Kidney glomerular epithelial cell (primary cell): ENCODE data around the gene FBN1.
A peak's percentile ranks its signal among the peaks of the same experiment; 100 is the strongest.

Experiments
- DNase-seq: peaks from one replicate; lab custom pipeline; 2025; lab: John Stamatoyannopoulos, UW

The FBN1 gene

GRCh38 chr15:48514103-48514816, 131.2 kb downstream of the FBN1 start:
- DNase-seq: no peak

DNA sequence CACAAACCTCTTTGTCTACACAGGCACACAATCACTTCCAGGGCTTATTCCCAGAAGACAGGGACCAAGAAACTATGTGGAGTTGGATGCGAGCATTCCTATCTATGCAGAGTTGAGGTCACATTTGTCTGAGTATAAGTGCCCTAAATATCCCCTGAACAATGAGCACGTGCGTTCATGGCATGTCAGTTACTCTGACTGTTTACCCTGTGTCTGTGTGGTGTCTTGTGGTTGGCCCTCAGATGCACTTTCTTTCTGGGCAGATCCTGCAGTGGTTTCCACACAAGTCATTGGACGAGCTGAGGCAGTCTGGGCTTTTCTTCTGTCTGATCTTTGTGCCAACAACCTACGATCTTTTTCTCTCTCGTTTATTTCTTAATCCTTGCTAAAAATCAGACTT, 134.5 kb downstream of the FBN1 start:
- DNase-seq: no peak

DNA sequence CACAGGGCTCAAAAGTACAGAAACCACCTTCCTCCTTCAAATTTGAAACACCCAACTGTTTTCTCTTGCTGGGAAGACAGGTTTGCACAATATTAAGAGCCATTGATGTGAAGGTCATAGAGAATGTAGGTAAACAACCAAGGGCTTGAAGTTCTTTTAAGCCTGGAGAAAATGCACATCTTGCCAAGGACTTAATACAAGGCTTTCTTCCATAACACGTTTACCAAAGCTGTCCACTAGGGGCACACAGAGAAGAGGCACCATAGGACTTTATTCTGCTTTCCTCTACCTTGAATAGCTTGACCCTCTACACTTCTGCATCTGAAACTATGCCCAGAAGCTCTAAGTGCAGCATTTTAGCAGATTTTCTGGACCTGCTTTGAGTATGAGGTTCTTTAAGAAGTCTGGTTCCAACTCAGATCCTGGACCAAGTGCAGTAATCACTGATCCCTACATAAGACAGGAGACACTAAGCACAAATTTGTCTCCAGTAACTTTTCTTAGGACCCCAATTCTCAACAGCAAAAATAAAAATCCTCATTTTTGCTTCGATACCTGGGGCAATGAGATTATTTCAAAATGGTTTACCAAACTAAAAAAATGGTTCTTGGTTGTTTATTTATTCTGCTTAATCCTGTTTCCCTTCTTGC, 138.0 kb downstream of the FBN1 start:
- DNase-seq: peak; percentile 39

DNA sequence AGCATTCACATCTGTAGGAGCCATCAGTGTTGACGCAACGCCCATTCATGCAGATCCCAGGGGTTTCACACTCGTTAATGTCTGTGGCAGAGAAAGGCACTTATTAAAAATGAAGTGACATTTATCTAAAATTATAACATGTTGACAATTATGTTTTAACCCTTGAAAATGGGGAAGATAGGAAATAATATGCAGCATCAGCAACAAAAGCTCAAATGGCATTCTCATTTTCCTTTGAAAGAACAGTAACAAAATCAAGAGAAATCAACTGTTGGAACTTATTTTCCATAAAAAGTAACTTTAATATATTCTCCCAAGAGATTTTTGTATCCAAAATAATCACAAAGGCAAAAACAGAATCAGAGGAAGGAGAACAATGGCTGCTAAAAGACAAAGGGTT, 140.4 kb downstream of the FBN1 start:
- DNase-seq: no peak

- DNase-seq: no peak
These were observed 144.3 kb downstream of the FBN1 start for GRCh38 chr15:48501208-48501607.

DNA sequence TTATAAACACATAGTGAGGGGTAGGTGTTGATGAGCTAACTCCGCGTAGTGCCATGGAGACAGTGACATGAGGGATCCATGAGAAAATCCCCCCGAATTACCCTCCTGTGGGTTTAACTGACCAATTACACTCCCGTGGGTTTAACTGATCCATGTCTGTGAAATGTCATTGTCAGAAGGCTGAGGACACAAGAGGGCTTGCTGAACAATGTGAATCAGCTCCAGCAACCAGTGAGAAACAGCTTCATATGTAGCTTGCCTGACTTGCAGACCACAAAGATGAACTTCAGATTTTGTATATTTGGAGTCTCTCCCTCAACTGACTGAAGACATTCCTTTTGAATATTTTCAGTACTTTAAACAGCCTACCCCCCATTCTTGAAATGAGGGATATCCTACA, 144.9 kb downstream of the FBN1 start:
- DNase-seq: no peak

- DNase-seq: no peak
These were observed 145.5 kb downstream of the FBN1 start for GRCh38 chr15:48499978-48500377.

- DNase-seq: no peak
These were observed 146.7 kb downstream of the FBN1 start for GRCh38 chr15:48498828-48499227.

DNA sequence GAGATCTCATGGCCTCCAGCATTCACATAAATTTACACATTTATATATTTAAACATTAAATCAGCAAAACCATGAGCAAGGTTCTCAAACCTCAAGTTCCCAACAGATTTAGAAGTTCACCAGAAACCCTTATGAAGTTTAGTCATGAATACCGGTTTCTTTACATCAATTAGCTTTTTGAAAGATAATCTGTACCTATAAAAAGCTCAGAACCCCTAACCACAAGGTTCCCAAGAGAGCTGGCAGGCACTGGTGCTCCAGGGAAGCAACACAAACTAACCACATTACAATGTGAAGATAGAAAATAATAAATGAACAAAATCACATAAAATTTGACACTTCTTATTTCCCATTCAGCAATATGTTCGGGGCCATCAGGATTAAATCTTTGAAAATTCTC, 150.9 kb downstream of the FBN1 start:
- no peak for DNase-seq

DNA sequence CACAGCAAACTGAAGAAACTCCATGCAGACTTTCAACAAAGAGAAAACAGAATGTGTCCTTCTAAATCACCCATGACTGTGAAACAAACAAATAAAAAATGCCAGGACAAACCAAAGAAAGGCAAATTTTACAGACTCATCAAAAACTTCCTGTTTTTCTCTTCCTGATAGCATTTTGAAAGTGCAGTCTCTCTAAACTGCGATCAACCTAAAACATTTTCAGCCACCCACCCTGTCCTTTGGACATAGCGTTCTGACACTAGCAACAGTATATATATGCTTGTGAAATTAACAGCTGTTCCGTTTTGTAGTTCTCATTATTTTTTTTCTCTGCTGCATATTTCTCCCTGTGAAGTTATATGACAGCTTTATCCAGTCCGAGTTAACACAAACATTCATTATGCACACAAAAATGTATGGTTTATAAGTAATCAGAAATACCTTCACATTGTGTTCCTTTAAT, 151.7 kb downstream of the FBN1 start:
- DNase-seq: no peak

GRCh38 chr15:48493084-48493762, 152.3 kb downstream of the FBN1 start:
- peak; percentile 71 for DNase-seq

GRCh38 chr15:48486228-48486627, 159.3 kb downstream of the FBN1 start:
- no peak for DNase-seq

DNA sequence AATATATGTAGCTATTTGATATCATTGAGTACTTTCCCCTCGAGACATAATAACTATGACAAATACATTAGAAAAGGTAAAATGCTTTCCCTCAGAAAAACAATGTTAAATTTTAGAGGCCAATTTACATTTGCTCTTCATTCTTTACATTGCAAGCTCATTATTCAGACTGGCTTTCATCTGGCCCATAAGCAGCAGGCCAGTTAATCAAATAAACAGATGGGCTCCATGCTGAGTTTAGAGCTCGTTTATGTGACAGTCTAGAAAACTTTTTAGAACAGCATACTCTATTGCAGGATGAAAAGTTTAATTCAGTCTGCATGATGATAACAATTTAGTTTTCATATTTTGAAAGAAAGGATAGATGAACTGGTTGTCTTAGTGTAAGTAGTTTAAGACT, 163.7 kb downstream of the FBN1 start:
- no peak for DNase-seq

DNA sequence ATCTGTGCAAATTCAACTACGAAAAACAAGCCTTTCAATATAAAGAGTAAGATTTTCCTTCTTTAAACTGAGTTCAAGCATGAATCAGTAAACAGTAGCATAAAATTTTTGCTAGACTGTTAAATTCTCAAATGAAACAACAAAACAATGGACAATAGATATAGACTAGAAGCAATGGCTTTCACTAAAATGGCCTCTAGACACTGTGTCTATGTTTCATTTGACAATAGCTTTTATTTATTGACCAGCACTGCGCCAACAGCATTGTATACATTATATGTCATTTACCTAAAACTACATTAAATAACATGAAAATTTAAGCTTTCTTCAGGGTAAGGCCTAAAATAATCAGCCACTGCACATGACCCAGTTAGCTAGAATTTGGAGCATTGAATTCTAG, 165.8 kb downstream of the FBN1 start:
- DNase-seq: no peak

- DNase-seq: no peak
These were observed 166.9 kb downstream of the FBN1 start for GRCh38 chr15:48478581-48478980.

DNA sequence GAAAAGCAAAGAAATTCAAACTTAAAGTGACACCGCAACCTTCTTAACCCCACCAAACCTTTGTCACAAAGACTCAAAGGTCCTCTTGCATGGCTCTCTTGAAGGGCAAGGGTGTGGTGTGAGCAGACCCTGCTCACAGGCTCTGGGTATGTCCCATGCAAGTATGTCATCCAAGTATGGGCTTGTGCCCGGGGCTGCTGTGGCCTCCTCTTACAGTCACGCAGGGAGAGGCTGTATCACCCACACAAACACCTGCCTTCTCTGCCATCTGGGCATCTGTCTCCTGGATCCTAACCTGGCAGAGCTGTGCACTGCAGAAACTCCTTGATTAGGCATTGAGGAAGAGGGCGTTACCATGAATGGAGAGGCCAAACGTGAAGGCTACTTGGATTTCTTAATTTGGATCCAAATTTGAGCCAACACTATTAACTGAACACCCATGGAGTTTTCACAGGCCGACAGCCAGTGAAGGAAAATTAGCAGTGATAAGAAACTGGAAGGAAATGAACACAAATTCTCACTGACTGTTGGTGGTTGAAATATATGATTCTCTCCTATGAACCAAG, 167.6 kb downstream of the FBN1 start:
- DNase-seq: no peak

- no peak for DNase-seq
These were observed 169.7 kb downstream of the FBN1 start for GRCh38 chr15:48475600-48476395.

- no peak for DNase-seq
These were observed 171.8 kb downstream of the FBN1 start for GRCh38 chr15:48473667-48474066.

DNA sequence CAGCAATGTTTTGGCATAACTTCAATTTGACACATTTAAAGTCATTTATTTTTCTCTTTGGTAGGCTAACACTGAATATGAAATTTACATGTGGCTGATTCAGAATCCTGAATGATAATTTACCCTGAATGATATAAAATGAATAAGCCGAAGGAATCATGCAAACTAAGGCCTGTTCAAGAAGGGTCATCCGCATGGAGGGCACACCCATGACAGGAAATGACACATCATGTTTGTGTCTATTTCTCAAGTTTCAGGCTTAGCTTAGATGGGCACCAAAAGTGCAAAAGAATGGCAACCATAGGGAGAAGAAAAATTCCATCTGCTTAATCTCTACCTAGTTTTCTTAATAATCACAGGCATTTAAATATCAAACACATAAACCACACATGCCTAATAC, 172.8 kb downstream of the FBN1 start:
- DNase-seq: no peak

GRCh38 chr15:48471073-48471472, 174.4 kb downstream of the FBN1 start:
- DNase-seq: no peak

DNA sequence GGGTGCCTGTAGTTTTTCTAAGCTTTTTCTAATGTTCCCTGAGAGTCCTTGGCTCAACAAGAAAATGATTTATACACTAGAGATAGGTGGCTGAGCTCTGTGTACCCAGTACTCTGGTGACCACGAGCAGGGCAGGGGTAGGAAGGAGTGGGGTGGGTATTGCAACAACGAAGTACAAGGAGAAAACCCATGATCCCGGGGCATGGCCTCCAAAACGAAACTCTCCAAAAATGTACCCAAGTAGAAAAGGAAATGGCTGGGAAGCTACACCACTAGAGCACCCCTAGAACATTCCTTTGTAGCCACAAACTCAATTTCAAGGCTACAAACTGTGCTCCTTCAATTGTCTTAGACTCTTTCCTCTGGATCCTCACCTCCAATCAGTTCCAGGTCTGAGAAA, 175.4 kb downstream of the FBN1 start:
- DNase-seq: no peak

GRCh38 chr15:48469681-48470080, 175.8 kb downstream of the FBN1 start:
- no peak for DNase-seq
